WTC11 (cell line): ENCODE data around the gene TMUB1. TPM values are rescaled to one million over a fixed set of nuclear protein-coding genes. Genes with fewer than 3 reads are reported as not detected.

ENCODE experiments used
- ATF1 ChIP-seq: sonication (generic); formaldehyde crosslinking; IDR thresholded peaks from 2 replicates; pipeline ENCODE4 v1.8.1; 2023; ENCODE audit warnings: mild to moderate bottlenecking, moderate library complexity, missing genetic modification reagents
- FOXK1 ChIP-seq: sonication (generic); formaldehyde crosslinking; IDR thresholded peaks from 2 replicates; pipeline ENCODE4 v1.8.0; 2022; ENCODE audit warnings: mild to moderate bottlenecking, moderate library complexity, missing genetic modification reagents
- FOXP1 ChIP-seq: sonication (generic); formaldehyde crosslinking; IDR thresholded peaks from 2 replicates; pipeline ENCODE4 v1.8.0; 2022; ENCODE audit warnings: missing genetic modification reagents, mild to moderate bottlenecking, moderate library complexity, borderline replicate concordance
- MYBL2 ChIP-seq: sonication (generic); formaldehyde crosslinking; IDR thresholded peaks from 2 replicates; pipeline ENCODE4 v1.8.1; 2023; ENCODE audit warnings: mild to moderate bottlenecking, moderate library complexity, missing genetic modification reagents
- NR2C2 ChIP-seq: sonication (generic); formaldehyde crosslinking; IDR thresholded peaks from 2 replicates; pipeline ENCODE4 v1.8.0; 2022; ENCODE audit warnings: mild to moderate bottlenecking, missing genetic modification reagents
- TEAD1 ChIP-seq: sonication (generic); formaldehyde crosslinking; IDR thresholded peaks from 2 replicates; pipeline ENCODE4 v1.8.0; 2022; ENCODE audit warnings: mild to moderate bottlenecking, missing genetic modification reagents
- ZBTB21 ChIP-seq: sonication (generic); formaldehyde crosslinking; IDR thresholded peaks from 2 replicates; pipeline ENCODE4 v1.8.1; 2023; ENCODE audit warnings: mild to moderate bottlenecking, missing genetic modification reagents, borderline replicate concordance
- ZNF121 ChIP-seq: sonication (generic); formaldehyde crosslinking; IDR thresholded peaks from 2 replicates; pipeline ENCODE4 v1.8.0; 2023; ENCODE audit warnings: missing genetic modification reagents
- ZNF232 ChIP-seq: sonication (generic); formaldehyde crosslinking; IDR thresholded peaks from 2 replicates; pipeline ENCODE4 v1.8.0; 2022; ENCODE audit warnings: mild to moderate bottlenecking, missing genetic modification reagents
- ZNF263 ChIP-seq: sonication (generic); formaldehyde crosslinking; IDR thresholded peaks from 2 replicates; pipeline ENCODE4 v1.8.1; 2022; ENCODE audit warnings: low read depth, mild to moderate bottlenecking, moderate library complexity, missing genetic modification reagents
- total RNA-seq: library from RNA; stranded (reverse); gene quantifications from 3 replicates; pipeline ENCODE4 v1.2.3, GENCODE V29; 2021
- TF ChIP-seq, protein P1 (sequence below): sonication (generic); formaldehyde crosslinking; IDR thresholded peaks from 2 replicates; pipeline ENCODE4 v1.8.1; 2023; ENCODE audit warnings: mild to moderate bottlenecking, missing genetic modification reagents
- TF ChIP-seq, protein P2 (sequence below): sonication (generic); formaldehyde crosslinking; IDR thresholded peaks from 2 replicates; pipeline ENCODE4 v1.8.1; 2022; ENCODE audit warnings: mild to moderate bottlenecking, moderate library complexity, missing genetic modification reagents
- TF ChIP-seq, protein P3 (sequence below): sonication (generic); formaldehyde crosslinking; IDR thresholded peaks from 2 replicates; pipeline ENCODE4 v1.8.1; 2023; ENCODE audit warnings: mild to moderate bottlenecking, missing genetic modification reagents, borderline replicate concordance
- TF ChIP-seq, protein P4 (sequence below): sonication (generic); formaldehyde crosslinking; IDR thresholded peaks from 2 replicates; pipeline ENCODE4 v1.8.0; 2023; ENCODE audit warnings: mild to moderate bottlenecking, missing genetic modification reagents
- TF ChIP-seq, protein P5 (sequence below): sonication (generic); formaldehyde crosslinking; conservative IDR thresholded peaks from 2 replicates; pipeline ENCODE4 v1.8.1; 2022; ENCODE audit warnings: mild to moderate bottlenecking, missing genetic modification reagents
- TF ChIP-seq, protein P6 (sequence below): sonication (generic); formaldehyde crosslinking; IDR thresholded peaks from 2 replicates; pipeline ENCODE4 v1.8.0; 2022; ENCODE audit warnings: mild to moderate bottlenecking, missing genetic modification reagents

Gene TMUB1
- total RNA-seq, 1 experiment from 2014 or later: 72.8 TPM

GRCh38 chr7:151051108-151051507, 32.2 kb downstream of the TMUB1 start (continued):
- TF ChIP-seq NR2C2 (CRISPR knock-in tag) (peak; percentile 65; the same call in 1 of the 2 replicates), ZNF121 (CRISPR knock-in tag) (no peak; the same call in 1 of the 2 replicates), ZBTB21 (CRISPR knock-in tag) (no peak), MYBL2 (CRISPR knock-in tag) (peak; percentile 95), ATF1 (CRISPR knock-in tag) (peak; percentile 93; the same call in 1 of the 2 replicates), TEAD1 (CRISPR knock-in tag) (peak; percentile 98), ZNF263 (CRISPR knock-in tag) (no peak; the same call in 1 of the 2 replicates), FOXK1 (CRISPR knock-in tag) (peak; percentile 98), ZNF232 (CRISPR knock-in tag) (peak; percentile 98), FOXP1 (peak; percentile 99)
- TF ChIP-seq, protein P1, sequence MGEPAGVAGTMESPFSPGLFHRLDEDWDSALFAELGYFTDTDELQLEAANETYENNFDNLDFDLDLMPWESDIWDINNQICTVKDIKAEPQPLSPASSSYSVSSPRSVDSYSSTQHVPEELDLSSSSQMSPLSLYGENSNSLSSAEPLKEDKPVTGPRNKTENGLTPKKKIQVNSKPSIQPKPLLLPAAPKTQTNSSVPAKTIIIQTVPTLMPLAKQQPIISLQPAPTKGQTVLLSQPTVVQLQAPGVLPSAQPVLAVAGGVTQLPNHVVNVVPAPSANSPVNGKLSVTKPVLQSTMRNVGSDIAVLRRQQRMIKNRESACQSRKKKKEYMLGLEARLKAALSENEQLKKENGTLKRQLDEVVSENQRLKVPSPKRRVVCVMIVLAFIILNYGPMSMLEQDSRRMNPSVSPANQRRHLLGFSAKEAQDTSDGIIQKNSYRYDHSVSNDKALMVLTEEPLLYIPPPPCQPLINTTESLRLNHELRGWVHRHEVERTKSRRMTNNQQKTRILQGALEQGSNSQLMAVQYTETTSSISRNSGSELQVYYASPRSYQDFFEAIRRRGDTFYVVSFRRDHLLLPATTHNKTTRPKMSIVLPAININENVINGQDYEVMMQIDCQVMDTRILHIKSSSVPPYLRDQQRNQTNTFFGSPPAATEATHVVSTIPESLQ (CRISPR knock-in tag): peak; percentile 73
- TF ChIP-seq, protein P2, sequence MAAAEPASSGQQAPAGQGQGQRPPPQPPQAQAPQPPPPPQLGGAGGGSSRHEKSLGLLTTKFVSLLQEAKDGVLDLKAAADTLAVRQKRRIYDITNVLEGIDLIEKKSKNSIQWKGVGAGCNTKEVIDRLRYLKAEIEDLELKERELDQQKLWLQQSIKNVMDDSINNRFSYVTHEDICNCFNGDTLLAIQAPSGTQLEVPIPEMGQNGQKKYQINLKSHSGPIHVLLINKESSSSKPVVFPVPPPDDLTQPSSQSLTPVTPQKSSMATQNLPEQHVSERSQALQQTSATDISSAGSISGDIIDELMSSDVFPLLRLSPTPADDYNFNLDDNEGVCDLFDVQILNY (CRISPR knock-in tag): peak; percentile 97
- TF ChIP-seq, protein P3, sequence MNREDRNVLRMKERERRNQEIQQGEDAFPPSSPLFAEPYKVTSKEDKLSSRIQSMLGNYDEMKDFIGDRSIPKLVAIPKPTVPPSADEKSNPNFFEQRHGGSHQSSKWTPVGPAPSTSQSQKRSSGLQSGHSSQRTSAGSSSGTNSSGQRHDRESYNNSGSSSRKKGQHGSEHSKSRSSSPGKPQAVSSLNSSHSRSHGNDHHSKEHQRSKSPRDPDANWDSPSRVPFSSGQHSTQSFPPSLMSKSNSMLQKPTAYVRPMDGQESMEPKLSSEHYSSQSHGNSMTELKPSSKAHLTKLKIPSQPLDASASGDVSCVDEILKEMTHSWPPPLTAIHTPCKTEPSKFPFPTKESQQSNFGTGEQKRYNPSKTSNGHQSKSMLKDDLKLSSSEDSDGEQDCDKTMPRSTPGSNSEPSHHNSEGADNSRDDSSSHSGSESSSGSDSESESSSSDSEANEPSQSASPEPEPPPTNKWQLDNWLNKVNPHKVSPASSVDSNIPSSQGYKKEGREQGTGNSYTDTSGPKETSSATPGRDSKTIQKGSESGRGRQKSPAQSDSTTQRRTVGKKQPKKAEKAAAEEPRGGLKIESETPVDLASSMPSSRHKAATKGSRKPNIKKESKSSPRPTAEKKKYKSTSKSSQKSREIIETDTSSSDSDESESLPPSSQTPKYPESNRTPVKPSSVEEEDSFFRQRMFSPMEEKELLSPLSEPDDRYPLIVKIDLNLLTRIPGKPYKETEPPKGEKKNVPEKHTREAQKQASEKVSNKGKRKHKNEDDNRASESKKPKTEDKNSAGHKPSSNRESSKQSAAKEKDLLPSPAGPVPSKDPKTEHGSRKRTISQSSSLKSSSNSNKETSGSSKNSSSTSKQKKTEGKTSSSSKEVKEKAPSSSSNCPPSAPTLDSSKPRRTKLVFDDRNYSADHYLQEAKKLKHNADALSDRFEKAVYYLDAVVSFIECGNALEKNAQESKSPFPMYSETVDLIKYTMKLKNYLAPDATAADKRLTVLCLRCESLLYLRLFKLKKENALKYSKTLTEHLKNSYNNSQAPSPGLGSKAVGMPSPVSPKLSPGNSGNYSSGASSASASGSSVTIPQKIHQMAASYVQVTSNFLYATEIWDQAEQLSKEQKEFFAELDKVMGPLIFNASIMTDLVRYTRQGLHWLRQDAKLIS (CRISPR knock-in tag): peak; percentile 83; the same call in 1 of the 2 replicates
- TF ChIP-seq, protein P4, sequence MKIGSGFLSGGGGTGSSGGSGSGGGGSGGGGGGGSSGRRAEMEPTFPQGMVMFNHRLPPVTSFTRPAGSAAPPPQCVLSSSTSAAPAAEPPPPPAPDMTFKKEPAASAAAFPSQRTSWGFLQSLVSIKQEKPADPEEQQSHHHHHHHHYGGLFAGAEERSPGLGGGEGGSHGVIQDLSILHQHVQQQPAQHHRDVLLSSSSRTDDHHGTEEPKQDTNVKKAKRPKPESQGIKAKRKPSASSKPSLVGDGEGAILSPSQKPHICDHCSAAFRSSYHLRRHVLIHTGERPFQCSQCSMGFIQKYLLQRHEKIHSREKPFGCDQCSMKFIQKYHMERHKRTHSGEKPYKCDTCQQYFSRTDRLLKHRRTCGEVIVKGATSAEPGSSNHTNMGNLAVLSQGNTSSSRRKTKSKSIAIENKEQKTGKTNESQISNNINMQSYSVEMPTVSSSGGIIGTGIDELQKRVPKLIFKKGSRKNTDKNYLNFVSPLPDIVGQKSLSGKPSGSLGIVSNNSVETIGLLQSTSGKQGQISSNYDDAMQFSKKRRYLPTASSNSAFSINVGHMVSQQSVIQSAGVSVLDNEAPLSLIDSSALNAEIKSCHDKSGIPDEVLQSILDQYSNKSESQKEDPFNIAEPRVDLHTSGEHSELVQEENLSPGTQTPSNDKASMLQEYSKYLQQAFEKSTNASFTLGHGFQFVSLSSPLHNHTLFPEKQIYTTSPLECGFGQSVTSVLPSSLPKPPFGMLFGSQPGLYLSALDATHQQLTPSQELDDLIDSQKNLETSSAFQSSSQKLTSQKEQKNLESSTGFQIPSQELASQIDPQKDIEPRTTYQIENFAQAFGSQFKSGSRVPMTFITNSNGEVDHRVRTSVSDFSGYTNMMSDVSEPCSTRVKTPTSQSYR (CRISPR knock-in tag): peak; percentile 97
- TF ChIP-seq, protein P5, sequence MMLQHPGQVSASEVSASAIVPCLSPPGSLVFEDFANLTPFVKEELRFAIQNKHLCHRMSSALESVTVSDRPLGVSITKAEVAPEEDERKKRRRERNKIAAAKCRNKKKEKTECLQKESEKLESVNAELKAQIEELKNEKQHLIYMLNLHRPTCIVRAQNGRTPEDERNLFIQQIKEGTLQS: peak; percentile 90
- TF ChIP-seq, protein P6, sequence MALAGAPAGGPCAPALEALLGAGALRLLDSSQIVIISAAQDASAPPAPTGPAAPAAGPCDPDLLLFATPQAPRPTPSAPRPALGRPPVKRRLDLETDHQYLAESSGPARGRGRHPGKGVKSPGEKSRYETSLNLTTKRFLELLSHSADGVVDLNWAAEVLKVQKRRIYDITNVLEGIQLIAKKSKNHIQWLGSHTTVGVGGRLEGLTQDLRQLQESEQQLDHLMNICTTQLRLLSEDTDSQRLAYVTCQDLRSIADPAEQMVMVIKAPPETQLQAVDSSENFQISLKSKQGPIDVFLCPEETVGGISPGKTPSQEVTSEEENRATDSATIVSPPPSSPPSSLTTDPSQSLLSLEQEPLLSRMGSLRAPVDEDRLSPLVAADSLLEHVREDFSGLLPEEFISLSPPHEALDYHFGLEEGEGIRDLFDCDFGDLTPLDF (CRISPR knock-in tag): peak; percentile 92
